ENCODE results near the gene C6orf141.

The C6orf141 gene

DNA sequence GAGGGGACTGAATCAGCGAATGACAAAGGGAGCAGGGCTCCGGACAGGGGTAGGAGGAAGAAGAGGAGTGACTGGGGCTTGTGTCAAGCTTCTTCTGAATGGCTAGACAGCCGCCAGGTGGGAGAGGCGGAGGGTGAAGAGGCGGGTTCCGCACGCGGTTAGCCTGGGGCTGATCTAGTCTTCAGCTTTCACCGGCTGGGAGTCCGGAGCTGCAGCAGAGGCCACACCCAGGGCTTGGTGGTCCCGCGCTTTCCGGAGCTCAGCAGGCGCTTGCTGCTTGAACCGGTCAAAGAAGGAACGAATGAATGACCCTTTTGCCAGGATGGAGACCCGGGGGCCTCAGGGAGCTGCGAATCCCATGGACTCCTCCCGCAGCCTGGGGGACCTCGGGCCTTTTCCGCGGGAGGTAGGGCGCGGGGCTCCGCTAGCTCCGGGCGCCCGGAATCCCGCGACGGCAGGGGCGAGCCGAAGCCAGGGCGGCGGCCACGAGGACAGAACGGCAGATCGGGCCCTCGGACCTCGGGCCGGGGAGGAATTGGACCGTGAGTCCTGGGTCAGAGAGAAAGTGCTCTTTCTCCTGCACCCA lies at the start of gene C6orf141:
C6orf141 (plus strand) TSS at position 177 of the 586 bp plus-strand sequence; CDS start at position 302, 125 bp downstream.
- DNase-seq, result peak; percentile 65

DNA sequence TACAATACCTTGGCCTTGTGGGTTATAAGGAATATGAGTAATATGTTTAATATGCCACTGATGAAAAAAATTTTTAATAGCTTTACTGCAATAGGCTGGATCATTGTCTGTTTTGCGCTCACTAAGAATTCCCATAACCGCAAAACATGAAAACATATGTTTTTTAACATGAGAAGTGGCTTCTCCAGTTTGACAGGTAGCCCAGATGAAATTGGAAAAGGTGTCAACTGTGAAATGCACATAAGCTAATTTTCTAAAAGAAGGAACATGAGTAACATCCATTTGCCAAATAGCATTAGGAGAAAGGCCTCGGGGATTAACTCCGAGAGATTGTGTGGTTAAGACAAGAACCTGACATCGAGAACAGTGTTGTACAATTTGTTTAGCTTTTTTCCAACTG lies 45.8 kb upstream of the C6orf141 start:
- no peak for DNase-seq

DNA sequence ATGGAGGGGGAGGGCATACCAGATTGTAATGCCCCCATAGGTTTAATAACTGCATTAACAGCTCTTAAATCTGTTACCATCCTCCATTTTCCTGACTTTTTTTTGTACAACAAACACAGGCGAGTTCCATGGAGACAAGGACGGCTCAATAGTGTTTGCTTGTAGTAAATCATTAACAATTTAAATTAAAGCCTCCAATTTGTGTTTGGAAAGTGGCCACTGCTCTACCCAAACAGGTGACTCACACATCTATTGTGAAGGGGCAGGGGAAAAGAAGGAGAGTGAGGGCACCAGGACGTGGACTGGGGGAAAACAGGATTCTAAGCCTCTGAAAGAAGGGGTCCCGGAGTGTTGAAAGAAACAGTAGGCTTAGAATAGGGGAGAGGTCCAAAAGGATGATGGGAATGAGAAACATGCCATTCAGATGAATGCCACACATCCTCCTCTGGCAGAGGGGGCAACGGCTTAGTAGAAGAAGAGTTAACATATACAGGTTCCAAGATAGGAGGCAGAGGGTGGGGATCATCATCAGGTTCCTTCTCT lies 43.8 kb upstream of the C6orf141 start:
- no peak for DNase-seq

DNA sequence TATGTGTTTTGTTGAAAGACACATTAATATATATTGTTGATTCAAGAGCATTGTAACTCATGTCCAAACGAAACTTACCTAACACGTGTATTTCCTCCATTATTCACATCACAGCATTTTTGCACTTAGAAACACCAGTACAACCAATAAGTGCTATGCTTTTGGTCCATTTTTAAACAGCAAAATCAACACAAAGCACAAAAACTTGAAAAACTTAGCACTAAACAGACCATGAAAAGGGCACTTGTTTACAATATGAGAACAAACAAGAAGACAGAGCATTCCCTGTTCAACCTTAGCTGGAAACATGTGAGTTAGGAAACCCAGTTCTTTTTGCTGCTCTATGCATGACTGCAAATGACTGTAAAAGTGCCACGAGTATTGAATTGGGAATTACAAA lies 41.1 kb upstream of the C6orf141 start:
- DNase-seq, result no peak

DNA sequence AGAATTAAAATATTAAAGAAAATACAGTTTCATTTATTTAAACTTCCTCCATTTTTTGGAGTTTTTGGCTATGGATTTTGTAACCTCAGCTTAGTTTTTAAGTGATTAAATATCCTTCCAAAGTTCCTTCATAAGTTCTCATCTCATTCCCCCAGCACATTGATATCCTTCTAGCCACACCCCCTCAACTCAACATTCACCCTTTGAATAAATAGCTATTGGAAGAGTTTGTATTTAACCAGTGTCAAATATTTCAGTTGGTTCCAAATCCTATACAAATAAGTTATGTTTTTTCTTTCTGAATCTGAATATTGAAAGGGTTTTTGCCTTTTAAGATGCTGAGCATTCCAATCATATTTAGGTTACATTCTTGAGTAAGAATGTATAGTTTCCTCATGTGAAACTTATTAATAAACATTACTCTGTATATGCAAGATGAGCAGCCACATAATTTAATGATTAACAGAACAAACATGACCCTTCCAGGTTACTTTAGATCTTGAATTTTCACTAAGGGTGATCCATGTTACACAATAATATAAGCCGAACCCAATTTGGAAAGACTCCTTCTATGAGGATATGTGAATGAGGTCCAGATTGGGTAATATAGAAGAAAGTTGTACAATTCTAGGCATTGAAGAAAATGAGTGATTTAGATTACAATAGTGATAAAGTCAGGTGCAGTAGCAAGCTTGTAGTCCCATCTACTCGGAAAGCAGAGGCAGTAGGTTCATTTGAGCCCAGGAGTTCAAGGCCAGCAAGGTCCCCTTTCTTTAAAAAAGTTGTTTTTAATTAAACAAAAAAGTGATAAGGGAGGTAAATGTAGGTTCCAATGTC lies 37.1 kb upstream of the C6orf141 start:
- DNase-seq, result no peak

DNA sequence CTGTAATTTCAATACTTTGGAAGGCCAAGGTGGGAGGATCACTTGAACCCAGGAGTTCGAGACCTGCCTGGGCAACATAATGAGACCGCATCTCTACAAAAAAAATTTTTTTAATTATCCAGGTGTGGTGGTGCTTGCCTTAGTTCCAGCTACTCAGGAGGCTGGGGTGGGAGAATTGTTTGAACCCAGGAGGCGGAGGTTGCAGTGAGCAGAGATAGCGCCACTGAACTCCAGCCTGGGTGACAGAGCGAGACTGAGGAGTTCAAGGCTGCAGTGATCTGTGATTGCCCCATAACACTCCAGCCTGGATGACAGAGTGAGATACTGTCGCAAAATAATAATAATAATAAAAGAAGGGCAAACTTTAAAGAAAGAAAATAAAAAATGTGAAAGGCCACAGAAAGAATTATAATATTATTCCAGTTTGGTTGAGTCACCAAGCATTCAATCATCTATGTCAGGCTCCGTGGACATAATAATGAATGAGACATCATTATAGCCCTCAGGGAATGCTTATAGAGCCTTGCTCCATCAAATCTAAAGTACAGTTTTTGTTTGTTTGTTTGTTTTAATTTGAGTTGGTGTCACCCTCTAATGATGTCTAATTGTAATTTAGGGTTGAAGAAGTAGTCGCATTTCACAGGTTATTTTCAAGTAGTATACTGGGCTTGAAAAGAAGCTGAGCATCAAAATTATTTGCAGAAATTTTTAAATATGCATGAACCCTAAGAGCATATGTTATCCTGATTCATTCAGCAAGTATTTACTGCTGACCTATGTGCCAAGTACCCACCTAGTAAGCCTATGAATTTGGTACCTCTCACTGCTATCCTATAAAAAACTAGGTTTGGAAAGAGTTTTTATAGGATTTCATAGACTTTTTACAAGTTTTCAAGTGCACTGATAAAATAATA lies 35.6 kb upstream of the C6orf141 start:
- DNase-seq, result no peak

DNA sequence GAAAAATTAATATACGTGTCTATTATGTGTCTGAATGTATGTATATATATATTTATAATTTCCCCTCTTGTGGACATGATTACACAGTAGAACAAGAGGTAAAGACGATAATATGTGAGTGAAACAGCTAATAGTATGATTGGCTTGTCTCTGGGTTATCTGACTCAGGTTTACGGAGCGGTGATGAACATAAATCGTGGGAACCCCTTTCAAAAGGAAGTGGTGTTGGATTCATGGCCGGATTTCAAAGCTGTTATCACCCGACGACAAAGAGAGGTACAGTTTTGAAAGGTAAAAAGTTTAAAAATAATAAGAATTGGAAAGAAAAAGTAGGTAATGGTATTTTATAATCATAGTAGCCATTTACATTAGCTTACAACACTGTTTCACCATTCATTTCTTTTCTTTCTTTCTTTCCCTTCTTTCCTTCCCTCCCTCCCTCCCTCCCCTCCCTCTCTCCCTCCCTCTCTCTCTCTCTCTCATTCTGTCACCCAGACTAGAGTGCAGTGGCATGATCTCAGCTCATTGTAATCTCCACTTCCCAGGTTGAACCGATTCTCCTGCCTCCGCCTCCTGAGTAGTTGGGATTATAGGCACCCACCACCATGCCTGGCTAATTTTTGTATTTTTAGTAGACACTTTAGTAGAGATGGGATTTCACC lies 34.9 kb upstream of the C6orf141 start:
- DNase-seq, result no peak

DNA sequence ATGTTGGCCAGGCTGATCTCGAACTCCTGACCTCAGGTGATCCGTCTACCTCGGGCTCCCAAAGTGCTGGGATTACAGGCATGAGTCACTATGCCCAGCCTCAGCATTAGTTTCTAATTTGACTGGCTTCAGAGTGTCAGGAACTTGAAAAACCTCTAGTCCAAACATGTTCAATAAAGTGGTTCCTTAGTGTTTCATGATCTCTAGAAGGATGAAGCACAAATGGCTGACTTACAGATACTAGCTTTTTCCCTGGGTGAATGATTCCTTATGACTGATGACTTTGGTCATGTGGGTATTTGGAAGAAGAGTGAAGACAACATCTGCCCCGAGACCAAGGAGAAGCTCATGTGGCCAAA lies 34.3 kb upstream of the C6orf141 start:
- DNase-seq, result no peak

DNA sequence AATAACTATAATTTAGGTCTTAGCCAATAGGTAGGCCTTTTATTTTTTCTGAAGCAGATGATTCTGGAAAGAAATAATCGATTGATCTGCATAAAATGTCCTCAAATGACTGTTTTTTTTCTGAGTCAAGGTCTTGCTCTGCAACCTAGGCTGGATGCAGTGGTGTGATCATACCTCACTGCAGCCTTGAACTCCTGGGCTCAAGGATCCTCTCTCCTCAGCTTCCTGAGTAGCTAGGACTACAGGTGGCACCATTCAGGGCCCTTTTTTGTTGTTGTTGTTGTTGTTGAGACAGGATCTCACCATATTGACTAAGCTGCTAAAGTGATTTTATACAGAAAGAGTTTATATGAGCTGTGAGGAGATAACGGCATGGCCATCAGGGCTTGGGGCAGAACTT lies 32.5 kb upstream of the C6orf141 start:
- DNase-seq, result no peak

DNA sequence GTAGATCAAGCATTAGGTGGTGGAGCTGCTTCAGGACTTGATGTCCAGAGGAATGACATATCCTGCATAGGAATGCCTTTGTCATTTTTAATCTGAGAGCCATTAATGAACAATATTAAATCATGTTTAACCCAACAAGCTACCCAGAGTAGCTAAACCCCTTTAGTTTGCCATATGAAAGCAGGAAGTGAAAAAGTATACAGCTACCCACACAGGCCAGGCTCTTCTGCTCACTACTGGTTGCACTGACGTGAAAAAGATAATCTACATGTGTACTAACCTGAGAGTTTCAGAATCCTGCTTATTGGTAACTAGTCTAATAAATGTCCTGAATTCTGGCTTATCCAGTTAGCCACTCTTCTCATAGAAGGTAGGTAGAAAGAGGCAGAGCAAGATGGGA lies 30.8 kb upstream of the C6orf141 start:
- no peak for DNase-seq

DNA sequence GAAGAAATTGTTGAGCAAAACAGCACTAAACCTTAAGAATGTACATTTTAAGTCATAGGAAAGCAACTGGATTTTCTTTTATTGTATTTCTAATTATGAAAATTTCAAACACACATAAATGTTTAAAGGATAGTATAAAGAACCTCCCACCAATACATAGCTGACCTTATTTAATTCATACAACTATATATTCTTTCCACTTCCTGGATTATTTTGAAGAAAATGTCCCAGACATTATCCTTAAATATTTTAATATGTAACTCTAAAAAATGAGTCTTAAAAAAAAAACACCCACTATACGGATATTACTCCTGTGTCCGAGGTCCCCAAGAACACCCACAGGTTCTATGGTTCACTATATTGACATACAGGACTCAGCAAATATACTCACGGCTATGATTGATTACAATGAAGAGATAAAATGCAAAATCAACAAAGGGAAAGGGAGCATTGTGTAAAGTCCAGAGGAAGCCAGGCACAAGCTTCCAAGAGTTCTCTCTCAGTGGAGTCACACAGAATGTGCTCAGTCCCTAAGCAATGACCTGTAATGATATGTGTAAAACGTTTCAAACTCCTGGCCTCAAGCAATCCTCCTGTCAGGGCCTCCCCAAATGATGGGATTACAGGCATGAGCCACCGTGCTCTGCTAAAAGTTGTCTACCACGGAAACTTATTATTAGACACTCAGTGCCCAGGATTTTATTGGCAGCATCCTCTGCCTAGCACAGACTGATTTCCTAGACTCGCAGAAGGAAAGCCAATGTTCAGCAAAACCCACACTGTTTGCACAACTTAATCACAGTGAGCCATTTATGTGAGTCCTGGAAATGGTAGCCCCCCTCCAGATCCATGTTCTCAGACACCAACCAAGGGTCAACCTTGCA lies 27.5 kb upstream of the C6orf141 start:
- DNase-seq, result no peak

DNA sequence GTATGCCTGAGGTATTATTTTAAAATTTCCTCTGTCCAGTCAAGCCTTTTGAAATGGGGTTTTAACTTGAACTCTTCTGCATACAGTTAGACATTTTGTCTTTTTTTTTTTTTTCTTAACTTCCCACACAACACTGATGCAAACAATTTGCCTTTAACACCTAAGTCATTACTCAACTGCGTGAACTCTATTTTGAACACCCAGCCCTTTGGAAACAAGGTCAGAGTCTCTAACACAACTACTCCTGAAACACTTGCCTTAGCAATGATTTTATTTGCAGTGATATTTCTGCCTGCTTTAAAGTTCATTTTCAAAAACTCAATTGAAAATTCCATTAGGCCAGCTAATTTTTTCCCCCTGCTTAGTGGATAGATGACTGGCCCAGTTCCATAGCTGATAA lies 26.6 kb upstream of the C6orf141 start:
- no peak for DNase-seq

DNA sequence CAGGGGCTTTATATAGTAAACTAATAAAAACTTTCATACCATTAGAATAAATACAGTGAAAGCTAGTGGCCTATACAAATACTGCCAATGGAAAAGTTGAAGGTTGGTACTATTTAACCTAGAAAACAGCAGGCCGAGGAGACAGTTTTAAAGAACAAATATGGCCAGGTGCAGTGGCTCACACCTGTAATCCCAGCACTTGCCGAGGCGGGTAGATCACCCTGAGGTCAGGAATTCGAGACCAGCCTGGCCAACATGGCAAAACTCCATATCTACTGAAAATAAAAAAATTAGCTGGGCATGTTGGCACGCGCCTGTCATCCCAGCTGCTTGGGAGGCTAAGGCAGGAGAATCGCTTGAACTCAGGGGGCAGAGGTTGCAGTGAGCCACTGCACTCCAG lies 25.9 kb upstream of the C6orf141 start:
- no peak for DNase-seq

DNA sequence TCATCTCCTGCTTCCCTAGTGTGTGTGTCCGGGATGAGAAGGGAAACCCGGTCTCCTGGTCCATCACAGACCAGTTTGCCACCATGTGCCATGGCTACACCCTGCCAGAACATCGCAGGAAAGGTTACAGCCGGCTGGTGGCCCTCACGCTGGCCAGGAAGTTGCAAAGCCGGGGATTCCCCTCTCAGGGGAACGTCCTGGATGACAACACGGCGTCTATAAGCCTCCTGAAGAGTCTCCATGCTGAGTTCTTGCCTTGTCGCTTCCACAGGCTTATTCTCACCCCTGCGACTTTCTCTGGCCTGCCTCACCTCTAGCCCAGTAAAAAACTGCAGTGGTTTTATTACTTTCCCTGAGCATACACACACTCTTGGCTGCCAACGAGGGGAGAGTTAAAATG lies 23.9 kb upstream of the C6orf141 start:
- DNase-seq, result no peak

DNA sequence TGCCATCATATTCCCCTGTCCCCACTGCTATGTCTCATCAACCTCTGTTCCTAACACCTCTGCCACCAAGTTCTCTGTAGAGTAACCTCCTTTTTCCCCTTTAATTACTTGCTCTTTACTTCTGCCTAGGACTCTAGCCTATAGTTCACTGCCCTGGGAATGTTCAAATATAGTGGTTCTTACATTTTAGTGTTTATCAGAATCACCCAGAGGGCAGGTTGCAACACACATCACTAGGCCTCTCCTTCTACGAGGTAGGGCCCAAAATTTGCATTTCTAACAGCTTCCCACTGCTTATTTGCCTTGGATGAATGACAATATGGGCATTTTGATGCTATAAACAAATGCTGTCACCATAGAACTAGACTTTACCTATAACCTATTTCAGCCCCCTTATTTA lies 23.1 kb upstream of the C6orf141 start:
- DNase-seq, result no peak

DNA sequence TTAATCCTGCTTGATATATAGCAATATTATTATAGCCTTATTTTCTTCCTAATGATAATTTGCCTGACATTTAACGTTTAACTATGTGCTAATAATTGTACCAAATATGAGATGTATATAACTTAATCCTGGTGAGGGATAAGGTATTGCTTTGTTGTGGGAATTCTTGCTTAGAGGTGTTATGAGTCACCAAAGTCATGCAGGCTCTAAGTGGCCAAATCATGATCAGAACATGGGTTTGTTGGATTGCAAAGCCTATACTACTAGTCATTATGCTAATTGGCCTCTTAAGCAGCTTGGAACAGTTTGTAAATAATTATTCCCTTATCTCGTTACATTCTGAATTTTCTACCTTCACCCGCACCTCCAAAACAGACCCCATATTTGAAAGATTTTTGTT lies 21.9 kb upstream of the C6orf141 start:
- DNase-seq, result peak; percentile 16

DNA sequence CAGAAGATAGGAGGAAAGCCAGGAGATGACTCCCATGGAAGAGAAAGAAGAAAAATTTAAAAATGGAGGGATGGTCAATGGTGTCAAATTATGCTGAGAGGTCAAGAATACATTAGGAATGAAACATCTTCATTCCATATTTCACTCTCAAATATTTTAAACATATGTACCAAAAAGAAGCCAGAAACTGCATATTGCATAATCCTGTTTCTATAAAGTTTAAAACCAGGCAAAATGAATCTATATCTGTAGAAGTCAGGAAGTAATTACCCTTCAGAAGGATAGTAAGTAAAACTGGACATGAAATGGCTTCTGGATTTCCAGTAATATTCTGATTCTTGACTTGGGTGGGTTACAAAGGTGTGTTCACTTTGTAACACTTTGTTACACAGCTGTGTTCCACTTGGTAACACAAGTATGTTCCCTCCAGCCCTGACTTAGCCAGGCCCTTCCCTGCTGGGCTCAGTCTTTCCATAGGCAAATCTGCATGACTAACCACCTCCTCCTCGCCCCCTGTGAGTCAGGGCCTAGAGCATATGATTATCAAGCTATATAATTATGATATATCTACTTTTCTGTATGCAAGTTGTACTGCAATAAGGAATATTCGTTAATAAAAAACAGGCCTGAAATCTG lies 20.2 kb upstream of the C6orf141 start:
- DNase-seq, result no peak

DNA sequence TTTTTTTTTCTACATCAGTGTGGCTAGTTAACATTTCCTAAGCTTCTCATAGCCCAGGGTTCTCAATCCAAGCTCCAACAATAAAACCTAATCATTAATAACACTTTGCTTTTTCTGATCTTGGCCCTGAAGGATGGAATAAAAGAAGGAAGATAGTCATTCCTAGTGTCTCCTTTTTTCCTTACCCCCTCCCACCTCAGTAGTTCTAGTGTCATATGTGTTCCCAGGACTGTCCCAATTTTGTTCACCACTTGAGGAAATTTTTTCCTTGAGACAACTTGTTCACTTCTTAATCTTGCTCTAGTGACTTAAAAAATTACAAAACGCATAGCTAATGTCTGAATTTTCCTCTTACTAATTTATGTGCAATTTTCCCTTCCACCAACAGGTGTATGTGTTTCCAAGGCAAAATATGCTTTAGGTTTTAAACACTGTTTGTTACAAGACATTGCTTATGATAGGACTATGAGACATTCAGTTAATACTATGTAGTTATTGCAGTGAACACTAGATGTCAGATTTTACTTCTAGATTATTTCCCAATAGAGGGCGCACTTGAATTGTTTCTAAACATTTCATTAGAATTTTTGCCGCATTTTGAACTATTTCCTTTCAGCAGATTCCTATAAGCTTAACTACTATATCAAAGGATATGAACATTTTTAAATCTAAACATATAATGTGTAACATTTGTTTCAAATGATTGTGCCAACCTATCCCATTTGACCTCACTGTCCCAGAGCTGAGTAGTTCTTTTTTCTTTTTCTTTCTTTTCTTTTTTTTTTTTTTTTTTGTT lies 18.5 kb upstream of the C6orf141 start:
- peak; percentile 40 for DNase-seq

DNA sequence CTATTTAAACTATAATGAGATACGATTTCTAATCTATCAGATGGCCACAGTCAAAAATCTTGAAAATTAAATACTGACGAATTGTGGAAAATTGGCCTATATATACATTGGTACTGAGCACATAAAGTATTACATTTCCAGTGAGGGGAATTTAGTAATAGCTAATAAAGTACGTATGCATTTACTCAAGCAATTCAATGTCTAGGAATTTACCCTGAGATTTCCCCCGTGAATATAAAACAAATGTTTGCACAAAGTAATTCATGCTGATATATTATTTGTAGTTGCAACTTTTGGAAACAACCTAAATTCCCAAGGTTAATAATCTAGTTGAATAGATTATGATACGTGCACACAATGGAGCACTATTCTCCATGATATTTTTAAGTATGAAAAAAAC lies 14.7 kb upstream of the C6orf141 start:
- no peak for DNase-seq

DNA sequence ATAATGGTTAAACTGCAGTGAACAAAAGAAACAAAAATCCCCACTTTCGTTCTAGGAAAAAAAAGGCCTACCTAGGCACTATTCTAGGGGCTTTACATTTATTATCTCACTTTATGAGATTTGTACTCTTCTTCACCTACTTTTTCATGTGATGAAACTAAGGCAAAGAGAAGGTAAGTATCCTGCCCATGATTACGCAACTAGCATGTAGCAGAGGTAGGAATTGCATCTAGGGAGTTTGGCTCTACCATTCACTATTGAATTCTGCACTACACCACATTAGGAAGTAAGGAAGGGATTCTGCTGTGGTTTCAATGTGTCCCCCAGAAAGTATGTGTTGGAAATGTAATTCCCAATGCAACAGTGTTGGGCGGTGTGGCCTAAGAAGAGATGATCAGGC lies 11.4 kb upstream of the C6orf141 start:
- no peak for DNase-seq

Data from NCI-H1436 (cell line).